ENCODE results near the gene SDK2. TPM values are rescaled to one million over a fixed set of nuclear protein-coding genes. Genes with fewer than 3 reads are reported as not detected.

Gene SDK2
- total and polyA plus RNA-seq, 2 experiments from 2014 or later = 0.74 to 5.1 TPM

GRCh38 chr17:73663614-73664013 lies 19.4 kb upstream of the SDK2 start:
- H3K4me3 ChIP-seq = no peak overlapping the region
- TF ChIP-seq ZNF462 (CRISPR knock-in tag; IDR thresholded peaks at IDR 0.05) (no peak), JUNB (IDR thresholded peaks at IDR 0.05; ENCODE audit: unreplicated experiment) (no peak), EZH2phosphoT487 (IDR thresholded peaks at IDR 0.05; ENCODE audit: unreplicated experiment) (no peak), CREB1 (CRISPR knock-in tag; IDR thresholded peaks at IDR 0.05; ENCODE audit: low read depth) (no peak), EZH2 (IDR thresholded peaks at IDR 0.05; ENCODE audit: low read depth, unreplicated experiment) (no peak), ZNF114 (CRISPR knock-in tag; IDR thresholded peaks at IDR 0.05) (no peak), POLR2AphosphoS5 (IDR thresholded peaks at IDR 0.05; ENCODE audit: low read depth) (no peak), ETS1 (IDR thresholded peaks at IDR 0.05) (no peak), ZNF331 (CRISPR knock-in tag; IDR thresholded peaks at IDR 0.05; ENCODE audit: low read depth) (no peak), NANOG (IDR thresholded peaks at IDR 0.05; ENCODE audit: borderline replicate concordance) (no peak), STAT1 (IDR thresholded peaks at IDR 0.05; ENCODE audit: unreplicated experiment) (no peak), REST (IDR thresholded peaks at IDR 0.05; ENCODE audit: unreplicated experiment) (no peak)
- TF ChIP-seq, protein P1, sequence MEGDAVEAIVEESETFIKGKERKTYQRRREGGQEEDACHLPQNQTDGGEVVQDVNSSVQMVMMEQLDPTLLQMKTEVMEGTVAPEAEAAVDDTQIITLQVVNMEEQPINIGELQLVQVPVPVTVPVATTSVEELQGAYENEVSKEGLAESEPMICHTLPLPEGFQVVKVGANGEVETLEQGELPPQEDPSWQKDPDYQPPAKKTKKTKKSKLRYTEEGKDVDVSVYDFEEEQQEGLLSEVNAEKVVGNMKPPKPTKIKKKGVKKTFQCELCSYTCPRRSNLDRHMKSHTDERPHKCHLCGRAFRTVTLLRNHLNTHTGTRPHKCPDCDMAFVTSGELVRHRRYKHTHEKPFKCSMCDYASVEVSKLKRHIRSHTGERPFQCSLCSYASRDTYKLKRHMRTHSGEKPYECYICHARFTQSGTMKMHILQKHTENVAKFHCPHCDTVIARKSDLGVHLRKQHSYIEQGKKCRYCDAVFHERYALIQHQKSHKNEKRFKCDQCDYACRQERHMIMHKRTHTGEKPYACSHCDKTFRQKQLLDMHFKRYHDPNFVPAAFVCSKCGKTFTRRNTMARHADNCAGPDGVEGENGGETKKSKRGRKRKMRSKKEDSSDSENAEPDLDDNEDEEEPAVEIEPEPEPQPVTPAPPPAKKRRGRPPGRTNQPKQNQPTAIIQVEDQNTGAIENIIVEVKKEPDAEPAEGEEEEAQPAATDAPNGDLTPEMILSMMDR (conservative IDR thresholded peaks at IDR 0.05; ENCODE audit: low read depth in 2 of 2) = no peak
- no peak overlapping the region for H3K27ac Mint-ChIP-seq
- no peaks in the 10 kb centered on the region for H3K36me3 ChIP-seq (ENCODE audit: insufficient read depth)
- peaks cover 3% of the 10 kb centered on the region; the same call in 2 of the 3 replicates for H3K4me1 Mint-ChIP-seq
- no peaks in the 10 kb centered on the region for H3K4me1 ChIP-seq (ENCODE audit: insufficient read depth)
- H2AFZ ChIP-seq = no peak overlapping the region
- H3K4me3 Mint-ChIP-seq = no peak overlapping the region
- H3K9me2 ChIP-seq (ENCODE audit: insufficient read depth) = no peaks in the 10 kb centered on the region
- no peak overlapping the region for H3K27ac ChIP-seq (ENCODE audit: low read depth)
- H3K9me3 Mint-ChIP-seq = peaks cover 1% of the 10 kb centered on the region; the same call in 1 of the 3 replicates
- no peaks in the 10 kb centered on the region for H3K36me3 Mint-ChIP-seq (ENCODE audit: low read depth)
- H4K20me1 ChIP-seq (replicated peaks; ENCODE audit: insufficient read depth) = no peaks in the 10 kb centered on the region
- DNase-seq (ENCODE audit: low spot score) = no peak
- no peaks in the 10 kb centered on the region for H3K27me3 ChIP-seq (ENCODE audit: insufficient read depth)
- ATAC-seq = no peak; the same call in 2 of the 3 replicates
- H3K27me3 Mint-ChIP-seq (ENCODE audit: insufficient read depth, low read depth, poor library complexity) = peaks cover 5% of the 10 kb centered on the region
- H3K79me2 ChIP-seq (replicated peaks; ENCODE audit: insufficient read depth) = no peaks in the 10 kb centered on the region
- no peaks in the 10 kb centered on the region for H3F3A ChIP-seq (replicated peaks; ENCODE audit: low read depth)
- H3K4me2 ChIP-seq = no peak overlapping the region
